ENCODE results near the gene DNAH1.

The DNAH1 gene

GRCh38 chr3:52406791-52407510 is 90.8 kb downstream of the DNAH1 start:
- no peak for DNase-seq

GRCh38 chr3:52407779-52408178 is 91.7 kb downstream of the DNAH1 start:
- DNase-seq: no peak

GRCh38 chr3:52408466-52408865 is 92.3 kb downstream of the DNAH1 start:
- no peak for DNase-seq

GRCh38 chr3:52415800-52416199 is 99.7 kb downstream of the DNAH1 start:
- DNase-seq: no peak

GRCh38 chr3:52420388-52420787 is 104.3 kb downstream of the DNAH1 start:
- DNase-seq: no peak

GRCh38 chr3:52422669-52423068 is 106.5 kb downstream of the DNAH1 start:
- DNase-seq: no peak

- DNase-seq: no peak
These were observed 107.1 kb downstream of the DNAH1 start for GRCh38 chr3:52423173-52423572.

- DNase-seq: no peak
These were observed 112.3 kb downstream of the DNAH1 start for GRCh38 chr3:52428151-52429005.

- DNase-seq: no peak
These were observed 112.9 kb downstream of the DNAH1 start for GRCh38 chr3:52429031-52429430.

GRCh38 chr3:52429779-52430415 is 113.8 kb downstream of the DNAH1 start:
- DNase-seq: no peak

GRCh38 chr3:52430416-52430810 is 114.3 kb downstream of the DNAH1 start:
- DNase-seq: no peak

- no peak for DNase-seq
These were observed 115.5 kb downstream of the DNAH1 start for GRCh38 chr3:52431459-52432223.

GRCh38 chr3:52432225-52432624 is 116.1 kb downstream of the DNAH1 start:
- DNase-seq: no peak

GRCh38 chr3:52432691-52433141 is 116.6 kb downstream of the DNAH1 start:
- DNase-seq: no peak

- no peak for DNase-seq
These were observed 117.3 kb downstream of the DNAH1 start for GRCh38 chr3:52433328-52433995.

GRCh38 chr3:52433996-52434479 is 117.9 kb downstream of the DNAH1 start:
- no peak for DNase-seq

- no peak for DNase-seq
These were observed 118.5 kb downstream of the DNAH1 start for GRCh38 chr3:52434491-52435115.

GRCh38 chr3:52435246-52436101 is 119.4 kb downstream of the DNAH1 start:
- no peak for DNase-seq

- no peak for DNase-seq
These were observed 120.5 kb downstream of the DNAH1 start for GRCh38 chr3:52436500-52437149.
